Mesendoderm (in vitro differentiated cells): Measurements from ENCODE around the gene WLS. TPM values are rescaled to one million over a fixed set of nuclear protein-coding genes. Genes with fewer than 3 reads are reported as not detected.

ENCODE experiments used
- DNase-seq: peaks from one replicate; pipeline ENCODE4 v3.0.0; 2013
- H2AK5ac ChIP-seq: 2 replicates; pipeline ENCODE4 v1.6.1; 2013; ENCODE audit warnings: low read length, inconsistent platforms
- H2BK120ac ChIP-seq: 2 replicates; pipeline ENCODE4 v1.6.1; 2013; ENCODE audit warnings: low read depth, mild to moderate bottlenecking, low read length, moderate library complexity, mixed read lengths
- H2BK15ac ChIP-seq: replicated peaks from 2 replicates; pipeline ENCODE4 v1.6.1; 2013; ENCODE audit warnings: low read depth, mild to moderate bottlenecking, moderate library complexity
- H2BK5ac ChIP-seq: 2 replicates; pipeline ENCODE4 v1.6.1; 2013; ENCODE audit warnings: low read length, inconsistent platforms
- H3K18ac ChIP-seq: 2 replicates; pipeline ENCODE4 v1.6.1; 2013; ENCODE audit warnings: mild to moderate bottlenecking, low read length, mixed read lengths
- H3K23ac ChIP-seq: one replicate; pipeline ENCODE4 v1.6.1; 2013; ENCODE audit warnings: low read length
- H3K27ac ChIP-seq: 2 replicates; pipeline ENCODE4 v1.5.1; 2013; ENCODE audit warnings: low read depth, mild to moderate bottlenecking, inconsistent platforms, low read length, moderate library complexity
- H3K27me3 ChIP-seq: 2 replicates; pipeline ENCODE4 v1.6.1; 2013; ENCODE audit warnings: low read length, control low read depth, mild to moderate bottlenecking, inconsistent platforms; ENCODE audit not compliant: insufficient read depth, poor library complexity
- H3K36me3 ChIP-seq: 2 replicates; pipeline ENCODE4 v1.6.1; 2013; ENCODE audit warnings: low read length, inconsistent platforms; ENCODE audit not compliant: control insufficient read depth, insufficient read depth
- H3K4ac ChIP-seq: one replicate; pipeline ENCODE4 v1.6.1; 2013; ENCODE audit warnings: low read depth, mild to moderate bottlenecking, low read length, moderate library complexity
- H3K4me1 ChIP-seq: 2 replicates; pipeline ENCODE4 v1.6.1; 2013; ENCODE audit warnings: low read depth, low read length, inconsistent platforms; ENCODE audit not compliant: control insufficient read depth
- H3K4me2 ChIP-seq: 2 replicates; pipeline ENCODE4 v1.6.1; 2013; ENCODE audit warnings: low read length
- H3K4me3 ChIP-seq: 2 replicates; pipeline ENCODE4 v1.5.1; 2013; ENCODE audit warnings: mild to moderate bottlenecking, low read length
- H3K56ac ChIP-seq: one replicate; pipeline ENCODE4 v1.6.1; 2013; ENCODE audit warnings: low read length
- H3K79me1 ChIP-seq: 2 replicates; pipeline ENCODE4 v1.6.1; 2013; ENCODE audit warnings: low read length, inconsistent platforms
- H3K79me2 ChIP-seq: 2 replicates; pipeline ENCODE4 v1.6.1; 2013; ENCODE audit warnings: mild to moderate bottlenecking, low read length; ENCODE audit not compliant: control insufficient read depth, insufficient read depth
- H3K9ac ChIP-seq: 2 replicates; pipeline ENCODE4 v1.6.1; 2013; ENCODE audit warnings: low read length, inconsistent platforms
- H4K5ac ChIP-seq: one replicate; pipeline ENCODE4 v1.6.1; 2013; ENCODE audit warnings: low read length
- H4K8ac ChIP-seq: one replicate; pipeline ENCODE4 v1.6.1; 2013; ENCODE audit warnings: low read depth, mild to moderate bottlenecking, control low read depth, low read length, moderate library complexity
- WGBS: extraction: QIAGEN DNeasy Blood & Tissue Kit; methylation state at CpG from one replicate; pipeline ENCODE4 v1.1.7; 2013; ENCODE audit warnings: low lambda C conversion rate, missing lambda C conversion rate; ENCODE audit not compliant: insufficient coverage; ENCODE audit errors: extremely low coverage; 5-methylcytosine and 5-hydroxymethylcytosine counted together
- polyA plus RNA-seq, 2 experiments: library from polyadenylated mRNA; stranded (reverse); fragments of 200-250 nt; gene quantifications; one replicate each; pipeline ENCODE4 v1.2.3, GENCODE V29; 2013

Gene WLS
- 136 TPM for polyA plus RNA-seq (2013, experiment 1 of 2)
- 138 TPM for polyA plus RNA-seq (2013, experiment 2 of 2)

- H2BK15ac ChIP-seq: peak within 1 kb of the TSS; percentile 96
- H3K23ac ChIP-seq: no peak within 1 kb of the TSS
- H3K4ac ChIP-seq: peak within 1 kb of the TSS; percentile 73
- H3K18ac ChIP-seq: peak within 1 kb of the TSS; percentile 99
- peaks cover 5% of the 10 kb centered on the region for H3K4me1 ChIP-seq
- no peak within 1 kb of the TSS for H4K5ac ChIP-seq
- H3K79me1 ChIP-seq: peaks cover 4% of the 10 kb centered on the region
- no peak within 1 kb of the TSS for H2AK5ac ChIP-seq
- H2BK120ac ChIP-seq: peak within 1 kb of the TSS; percentile 82
- no peaks in the 10 kb centered on the region for H3K27me3 ChIP-seq
- H3K4me3 ChIP-seq: peak within 1 kb of the TSS; percentile 84
- H3K9ac ChIP-seq: peak within 1 kb of the TSS; percentile 91
- H3K56ac ChIP-seq: peak within 1 kb of the TSS; percentile 91
- H4K8ac ChIP-seq: peak within 1 kb of the TSS; percentile 95
- H3K27ac ChIP-seq: peak within 1 kb of the TSS; percentile 51
- DNase-seq: peak; percentile 95
- H3K79me2 ChIP-seq: peaks cover 28% of the 10 kb centered on the region
- no peaks in the 10 kb centered on the region for H3K36me3 ChIP-seq
- peak within 1 kb of the TSS; percentile 65 for H2BK5ac ChIP-seq
- H3K4me2 ChIP-seq: peak within 1 kb of the TSS; percentile 81
- WGBS: no CpG with 5 or more reads among the region's 42 CpGs
Observed at GRCh38 chr1:68232289-68233148, at the start of gene WLS. Gene WLS (minus strand): TSS chr1:68232523. CDS start chr1:68232299, 224 bp downstream.

- no peak overlapping the region for H4K5ac ChIP-seq
- H2BK15ac ChIP-seq: no peak overlapping the region
- peak overlapping the region; percentile 76 for H4K8ac ChIP-seq
- no peak overlapping the region for H2BK120ac ChIP-seq
- WGBS: no CpG with 5 or more reads among the region's 1 CpG
- no peak overlapping the region for H3K9ac ChIP-seq
- H3K4ac ChIP-seq: no peak overlapping the region
- H3K27me3 ChIP-seq: no peaks in the 10 kb centered on the region
- H3K27ac ChIP-seq: no peak overlapping the region
- peak; percentile 66 for DNase-seq
- peaks cover 30% of the 10 kb centered on the region for H3K4me1 ChIP-seq
- H3K23ac ChIP-seq: no peak overlapping the region
- H3K56ac ChIP-seq: no peak overlapping the region
- H3K4me3 ChIP-seq: no peak overlapping the region
- H3K18ac ChIP-seq: no peak overlapping the region
- H3K79me2 ChIP-seq: no peaks in the 10 kb centered on the region
- H3K79me1 ChIP-seq: no peaks in the 10 kb centered on the region
- no peak overlapping the region for H2BK5ac ChIP-seq
- H3K4me2 ChIP-seq: no peak overlapping the region
- H2AK5ac ChIP-seq: no peak overlapping the region
- no peaks in the 10 kb centered on the region for H3K36me3 ChIP-seq
Observed at GRCh38 chr1:68280286-68280685, 48.0 kb upstream of the WLS start.

GRCh38 chr1:68279846-68280245 lies 47.5 kb upstream of the WLS start:
- Histone ChIP-seq H2BK5ac (peak overlapping the region; percentile 65), H3K4me3 (no peak overlapping the region), H3K56ac (peak overlapping the region; percentile 37), H3K79me2 (no peaks in the 10 kb centered on the region), H2BK120ac (peak overlapping the region; percentile 78), H3K36me3 (no peaks in the 10 kb centered on the region), H2BK15ac (no peak overlapping the region), H3K23ac (no peak overlapping the region), H3K27ac (no peak overlapping the region), H4K5ac (no peak overlapping the region), H3K4me1 (peaks cover 30% of the 10 kb centered on the region), H4K8ac (no peak overlapping the region), H3K27me3 (no peaks in the 10 kb centered on the region), H2AK5ac (peak overlapping the region; percentile 27), H3K9ac (no peak overlapping the region), H3K4me2 (no peak overlapping the region), H3K18ac (peak overlapping the region; percentile 95), H3K4ac (peak overlapping the region; percentile 68), H3K79me1 (no peaks in the 10 kb centered on the region)
- no CpG with 5 or more reads among the region's 2 CpGs for WGBS
- DNase-seq: peak; percentile 35

- peak overlapping the region; percentile 30 for H2BK120ac ChIP-seq
- no peak overlapping the region for H3K23ac ChIP-seq
- no peak overlapping the region for H3K4me2 ChIP-seq
- peak overlapping the region; percentile 4 for H2BK5ac ChIP-seq
- peaks cover 37% of the 10 kb centered on the region for H3K4me1 ChIP-seq
- peak overlapping the region; percentile 34 for H3K27ac ChIP-seq
- no peak overlapping the region for H4K8ac ChIP-seq
- no peak overlapping the region for H3K4me3 ChIP-seq
- no peaks in the 10 kb centered on the region for H3K79me2 ChIP-seq
- DNase-seq: peak; percentile 24
- H3K18ac ChIP-seq: peak overlapping the region; percentile 13
- H3K56ac ChIP-seq: peak overlapping the region; percentile 0
- WGBS: no CpG with 5 or more reads among the region's 1 CpG
- no peak overlapping the region for H2AK5ac ChIP-seq
- H3K36me3 ChIP-seq: no peaks in the 10 kb centered on the region
- peak overlapping the region; percentile 59 for H2BK15ac ChIP-seq
- H3K9ac ChIP-seq: no peak overlapping the region
- no peaks in the 10 kb centered on the region for H3K27me3 ChIP-seq
- no peaks in the 10 kb centered on the region for H3K79me1 ChIP-seq
- H3K4ac ChIP-seq: no peak overlapping the region
- H4K5ac ChIP-seq: no peak overlapping the region
Observed at GRCh38 chr1:68278221-68278620, 45.9 kb upstream of the WLS start.

- WGBS: no CpG with 5 or more reads among the region's 2 CpGs
- peak overlapping the region; percentile 90 for H3K18ac ChIP-seq
- no peak overlapping the region for H3K4me3 ChIP-seq
- no peak overlapping the region for H3K23ac ChIP-seq
- H3K27me3 ChIP-seq: no peaks in the 10 kb centered on the region
- H3K9ac ChIP-seq: no peak overlapping the region
- no peak overlapping the region for H2AK5ac ChIP-seq
- no peaks in the 10 kb centered on the region for H3K79me1 ChIP-seq
- H3K56ac ChIP-seq: no peak overlapping the region
- no peaks in the 10 kb centered on the region for H3K79me2 ChIP-seq
- H3K36me3 ChIP-seq: no peaks in the 10 kb centered on the region
- H2BK5ac ChIP-seq: no peak overlapping the region
- H2BK120ac ChIP-seq: peak overlapping the region; percentile 94
- DNase-seq: peak; percentile 99
- H3K4me1 ChIP-seq: peaks cover 37% of the 10 kb centered on the region
- peak overlapping the region; percentile 52 for H3K27ac ChIP-seq
- no peak overlapping the region for H4K5ac ChIP-seq
- no peak overlapping the region for H4K8ac ChIP-seq
- no peak overlapping the region for H3K4me2 ChIP-seq
- H2BK15ac ChIP-seq: peak overlapping the region; percentile 96
- H3K4ac ChIP-seq: peak overlapping the region; percentile 91
Observed at GRCh38 chr1:68276448-68276847, 44.1 kb upstream of the WLS start.
